Middle frontal gyrus (tissue), 1 donor: Measurements from ENCODE around the gene SBF2.
"Not testable (repeated sequence)": the region's sequence is repeated elsewhere in the genome, so short reads cannot be mapped to it uniquely, and the experiment has no call there.

Experiments
- DNase-seq: peaks from one replicate; pipeline ENCODE4 v3.0.0-alpha.2; 2015; ENCODE audit warnings: low spot score; ENCODE audit errors: extremely low spot score

Gene SBF2

GRCh38 chr11:10022764-10023163, 271.3 kb downstream of the SBF2 start:
- DNase-seq: no peak

- DNase-seq: no peak
These were observed 272.5 kb downstream of the SBF2 start for GRCh38 chr11:10021563-10021962.

GRCh38 chr11:10019906-10020682, 273.9 kb downstream of the SBF2 start:
- DNase-seq: no peak

- no peak for DNase-seq
These were observed 276.1 kb downstream of the SBF2 start for GRCh38 chr11:10017911-10018310.

- no peak for DNase-seq
These were observed 277.0 kb downstream of the SBF2 start for GRCh38 chr11:10017050-10017449.

- DNase-seq: no peak
These were observed 282.0 kb downstream of the SBF2 start for GRCh38 chr11:10012068-10012467.

GRCh38 chr11:10005955-10006525, 288.0 kb downstream of the SBF2 start:
- no peak for DNase-seq

- no peak for DNase-seq
These were observed 289.4 kb downstream of the SBF2 start for GRCh38 chr11:10004526-10005113.

GRCh38 chr11:10002221-10002620, 291.8 kb downstream of the SBF2 start:
- DNase-seq: no peak

- no peak for DNase-seq
These were observed 301.7 kb downstream of the SBF2 start for GRCh38 chr11:9992306-9992705.

- DNase-seq: no peak
These were observed 303.6 kb downstream of the SBF2 start for GRCh38 chr11:9990221-9990973.

- not testable (repeated sequence) for DNase-seq
These were observed 306.7 kb downstream of the SBF2 start for GRCh38 chr11:9987303-9987702.

GRCh38 chr11:9982796-9983579, 311.0 kb downstream of the SBF2 start:
- DNase-seq: no peak

GRCh38 chr11:9982127-9982795, 311.8 kb downstream of the SBF2 start:
- no peak for DNase-seq

GRCh38 chr11:9980931-9981330, 313.1 kb downstream of the SBF2 start:
- DNase-seq: no peak

- DNase-seq: no peak
These were observed 316.5 kb downstream of the SBF2 start for GRCh38 chr11:9977554-9977953.

GRCh38 chr11:9974375-9974774, 319.6 kb downstream of the SBF2 start:
- DNase-seq: no peak

GRCh38 chr11:9973921-9974320, 320.1 kb downstream of the SBF2 start:
- no peak for DNase-seq

GRCh38 chr11:9972989-9973388, 321.0 kb downstream of the SBF2 start:
- no peak for DNase-seq

- DNase-seq: no peak
These were observed 322.1 kb downstream of the SBF2 start for GRCh38 chr11:9971894-9972293.

GRCh38 chr11:9969068-9969467, 325.0 kb downstream of the SBF2 start:
- DNase-seq: no peak
